NCI-H510A (cell line): ENCODE measurements around the gene EXOC6B.
A peak's percentile ranks its signal among the peaks of the same experiment; 100 is the strongest.

ENCODE experiments used
- DNase-seq: peaks from one replicate; lab custom pipeline; 2025; lab: John Stamatoyannopoulos, UW

The EXOC6B gene

DNA sequence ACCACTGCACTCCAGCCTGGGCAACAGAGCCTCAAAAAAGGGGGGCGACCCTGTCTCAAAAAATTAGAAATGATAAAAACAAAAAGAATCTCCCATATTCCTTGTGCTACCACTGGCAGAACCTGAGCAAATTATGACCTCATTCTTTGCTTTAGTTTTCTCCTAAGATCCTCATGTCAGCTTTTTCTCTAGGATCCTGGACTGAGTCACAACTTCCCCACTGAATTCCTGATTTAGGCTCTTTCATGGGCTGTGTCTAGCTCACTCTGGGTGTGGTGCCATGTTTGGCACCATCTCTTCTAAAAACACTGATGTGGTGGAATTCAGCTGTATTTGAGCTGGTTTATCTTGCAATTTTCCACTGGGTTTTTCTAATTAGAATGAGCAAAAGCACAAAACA is 37.1 kb downstream of the EXOC6B start:
- DNase-seq, result no peak

DNA sequence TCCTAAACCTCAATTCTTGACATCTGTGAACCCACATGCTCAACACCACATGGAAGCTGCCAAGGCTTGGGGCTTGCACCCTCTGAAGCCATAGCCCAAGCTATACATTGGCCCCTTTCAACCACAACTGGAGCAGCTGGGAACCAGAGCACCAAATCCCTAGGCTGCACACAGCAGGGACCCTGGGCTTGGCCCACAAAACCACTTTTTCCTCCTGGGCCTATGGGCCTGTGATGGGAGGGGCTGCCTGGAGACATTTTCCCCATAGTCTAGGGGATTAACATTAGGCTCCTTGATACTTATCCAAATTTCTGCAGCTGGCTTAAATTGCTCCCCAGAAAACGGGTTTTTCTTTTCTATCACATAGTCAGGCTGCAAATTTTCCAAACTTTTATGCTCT is 40.3 kb downstream of the EXOC6B start:
- DNase-seq, result no peak

DNA sequence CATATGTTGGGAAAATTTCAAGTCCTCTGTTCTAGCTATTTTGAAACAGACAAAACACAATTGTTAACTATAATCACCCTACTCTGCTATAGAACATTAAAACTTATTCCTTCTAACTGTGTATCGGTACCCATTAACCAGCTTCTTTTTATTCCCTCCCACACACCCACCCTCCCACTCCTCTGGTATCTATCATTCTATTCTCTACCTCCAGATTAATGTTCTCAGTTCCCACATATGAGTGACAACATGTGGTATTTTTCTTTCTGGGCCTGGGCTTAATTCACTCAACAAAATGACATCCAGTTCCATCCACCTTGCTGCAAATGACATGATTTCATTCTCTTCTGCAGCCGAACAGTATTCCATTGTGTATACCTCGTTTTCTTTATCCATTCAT is 43.3 kb downstream of the EXOC6B start:
- DNase-seq, result no peak

DNA sequence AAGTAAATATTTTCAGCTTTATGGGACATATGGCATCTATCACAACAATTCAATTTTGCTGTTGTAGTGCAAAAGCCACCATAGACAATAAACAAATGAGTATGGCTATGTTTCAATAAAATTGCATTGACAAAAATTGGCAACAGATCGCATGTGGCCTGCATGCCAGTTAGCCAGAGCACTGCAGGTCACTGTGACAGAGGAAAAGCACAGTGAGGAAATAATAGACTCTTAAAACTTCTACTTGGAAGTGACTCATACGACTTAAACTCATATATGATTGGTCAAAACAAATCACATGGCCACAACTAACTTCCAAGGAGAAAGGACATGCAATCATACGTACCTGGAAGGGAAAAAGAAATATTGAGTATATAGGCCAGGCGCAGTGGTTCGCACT is 44.4 kb downstream of the EXOC6B start:
- no peak for DNase-seq

DNA sequence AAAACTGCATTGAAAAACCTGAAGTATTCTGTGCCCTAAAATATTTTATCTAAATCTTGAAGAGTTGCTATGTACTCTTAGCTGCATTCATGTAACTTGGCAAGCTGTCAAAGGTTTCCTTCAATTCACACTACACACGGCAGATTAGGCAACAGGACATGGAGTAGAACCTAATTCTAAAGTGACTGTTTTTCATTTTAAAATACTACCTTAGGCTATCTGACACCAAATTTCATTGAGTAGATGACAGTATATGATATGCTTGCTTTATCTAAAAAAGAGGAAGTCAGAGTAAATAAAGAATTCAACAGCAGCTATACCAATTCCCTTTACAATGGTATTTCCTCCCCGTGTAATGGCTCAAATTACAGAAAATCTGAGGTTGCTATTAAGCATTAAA is 45.4 kb downstream of the EXOC6B start:
- DNase-seq, result no peak

DNA sequence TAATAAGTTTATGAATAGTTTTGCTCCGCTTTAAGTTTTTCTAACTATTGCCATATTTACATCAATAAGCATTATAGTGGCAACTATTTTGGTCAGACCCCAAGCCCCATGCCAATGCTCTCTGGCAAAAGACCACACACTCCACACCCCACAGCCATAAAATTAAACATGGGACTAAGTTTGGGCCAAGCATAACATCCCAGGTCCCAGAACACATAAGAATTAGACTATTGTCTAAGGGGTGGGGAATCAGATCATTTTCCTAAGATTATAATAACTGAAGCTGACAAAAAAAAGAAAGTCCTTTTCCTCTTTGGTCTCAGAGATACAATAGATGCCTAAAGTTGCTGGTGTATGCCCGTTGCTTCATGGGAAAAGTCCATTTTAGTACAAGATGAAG is 46.3 kb downstream of the EXOC6B start:
- no peak for DNase-seq

DNA sequence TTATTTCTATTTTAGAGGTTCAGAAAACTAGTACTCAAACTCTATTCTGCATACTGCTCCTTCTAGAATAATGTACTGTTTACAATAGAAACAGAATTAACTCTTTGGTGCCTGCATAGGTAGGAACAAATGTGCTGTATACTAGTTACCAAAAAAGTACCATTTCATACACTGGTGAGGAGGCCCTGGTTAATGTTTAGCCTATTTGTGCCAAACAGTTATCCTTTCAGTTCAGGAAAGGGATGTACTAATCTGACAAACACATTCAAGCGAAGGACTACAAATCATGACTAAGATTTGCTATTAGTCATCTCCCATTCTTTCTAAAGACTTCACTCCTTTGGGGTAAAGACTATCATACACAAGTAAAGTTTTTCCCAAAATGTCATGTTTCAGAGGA is 47.4 kb downstream of the EXOC6B start:
- no peak for DNase-seq

DNA sequence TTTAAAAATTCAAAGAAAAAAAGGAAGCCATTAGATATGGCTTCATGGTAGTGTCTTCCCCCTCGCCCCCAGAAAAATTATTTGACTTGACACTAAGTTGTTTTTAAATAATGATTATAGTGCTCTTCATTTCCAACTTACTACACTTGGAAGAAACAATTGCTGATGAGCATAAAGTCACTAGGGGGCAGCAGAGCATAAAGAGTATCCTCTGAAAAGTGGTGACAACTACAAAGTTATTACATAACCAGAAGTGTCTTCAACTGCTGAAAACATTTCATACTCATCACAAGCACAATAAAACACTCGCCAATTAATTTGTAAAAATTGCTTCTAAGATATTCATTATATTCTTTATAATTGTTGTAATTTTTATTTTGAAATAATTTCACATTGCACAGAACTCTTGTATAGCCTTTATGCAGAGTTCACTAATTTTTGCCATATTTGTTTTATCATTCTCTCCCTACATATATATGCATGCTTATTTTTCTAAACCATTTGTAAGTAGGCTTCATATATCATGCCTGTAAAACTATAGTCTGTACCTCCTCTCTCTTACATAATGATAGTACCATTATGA is 54.9 kb downstream of the EXOC6B start:
- DNase-seq, result peak; percentile 16

DNA sequence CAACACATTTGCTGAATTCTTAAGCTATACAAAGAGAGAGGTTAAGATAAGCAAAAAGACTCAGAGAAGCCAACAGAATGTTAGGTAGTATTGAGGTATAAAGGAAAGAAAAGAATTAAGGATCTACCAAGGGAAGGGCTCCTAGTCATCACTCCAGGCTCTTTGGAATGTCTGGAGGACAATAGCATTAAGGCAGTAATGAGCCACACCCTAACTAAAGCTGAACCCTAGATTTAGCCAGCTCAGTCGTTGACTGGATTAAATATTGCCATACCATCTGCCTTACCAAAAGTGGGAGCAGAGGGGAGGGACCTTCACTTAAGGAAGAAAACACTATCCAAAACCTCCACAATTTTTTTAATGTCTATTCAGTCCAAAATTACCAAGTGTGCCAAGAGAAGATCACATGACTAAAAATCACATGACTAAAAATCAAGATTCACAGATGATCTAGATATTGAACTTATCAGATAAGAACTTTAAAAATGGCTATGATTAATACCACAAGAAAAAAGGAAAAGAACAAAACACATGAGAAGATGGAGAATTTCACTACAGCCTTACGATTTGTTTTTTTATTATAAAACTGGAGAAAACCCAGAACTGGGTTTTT is 59.7 kb downstream of the EXOC6B start:
- no peak for DNase-seq

DNA sequence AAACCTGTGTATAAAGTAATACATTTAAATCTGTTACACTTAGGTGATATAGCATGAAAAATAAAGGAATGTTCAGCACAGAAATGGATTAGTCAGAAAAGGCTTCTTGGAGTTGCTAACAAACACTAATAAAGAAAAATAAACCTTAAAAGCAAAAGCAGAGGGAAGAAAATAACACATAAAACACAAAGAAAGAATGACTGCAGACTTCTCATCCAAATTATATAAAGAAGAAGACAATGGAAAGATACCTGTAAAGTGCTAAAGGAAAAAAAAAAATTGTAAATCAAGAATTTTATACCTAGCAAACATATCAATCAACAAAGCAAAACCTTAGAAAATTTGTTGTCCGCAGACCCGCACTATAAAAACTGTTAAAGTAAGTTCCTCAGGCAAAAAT is 63.6 kb downstream of the EXOC6B start:
- no peak for DNase-seq

DNA sequence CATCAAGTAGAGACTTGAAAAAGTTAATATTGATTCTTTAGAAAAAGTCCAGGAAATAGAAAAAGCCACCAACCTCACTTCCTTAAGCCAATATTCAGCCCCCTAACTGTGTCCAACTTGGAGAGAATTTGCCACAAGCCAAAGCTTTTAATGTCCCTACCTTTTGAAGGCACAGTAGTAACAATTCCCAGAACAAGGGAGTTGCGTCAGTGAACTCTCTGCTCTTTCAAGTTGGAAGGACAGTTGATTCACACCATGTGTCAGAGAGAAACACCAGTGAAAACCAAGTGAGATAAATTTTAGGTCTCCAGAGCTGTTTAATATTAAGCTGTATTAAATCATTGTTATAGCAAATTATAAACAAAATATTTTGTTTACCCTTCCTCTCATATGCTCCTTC is 66.1 kb downstream of the EXOC6B start:
- no peak for DNase-seq

DNA sequence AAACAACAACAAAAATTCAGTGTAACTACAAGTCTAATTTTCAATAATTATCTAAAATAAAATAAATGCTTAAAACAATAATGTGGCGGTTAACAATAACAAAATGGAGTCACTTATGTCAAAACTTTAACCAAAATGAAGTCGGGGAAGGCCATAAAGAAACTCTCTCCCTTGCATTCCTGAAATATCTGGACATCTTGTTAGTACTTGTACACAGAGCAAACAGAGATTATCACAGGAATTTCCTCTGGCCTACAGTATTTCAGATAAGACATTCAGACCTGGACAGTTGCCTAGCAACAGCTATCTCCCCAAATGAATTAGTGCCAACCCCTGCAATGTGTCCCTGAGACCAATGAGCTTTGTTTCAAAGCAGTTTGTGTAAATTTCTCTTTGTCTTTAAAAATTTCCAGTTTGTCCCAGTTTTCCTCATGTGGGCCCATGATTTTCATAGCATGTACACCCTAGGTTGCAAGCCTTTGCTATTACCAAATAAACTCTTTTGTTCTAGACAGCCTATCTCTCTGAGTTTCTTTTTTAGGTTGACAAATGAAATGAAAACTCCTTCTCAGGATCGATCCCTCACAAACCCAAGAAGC is 68.6 kb downstream of the EXOC6B start:
- no peak for DNase-seq

DNA sequence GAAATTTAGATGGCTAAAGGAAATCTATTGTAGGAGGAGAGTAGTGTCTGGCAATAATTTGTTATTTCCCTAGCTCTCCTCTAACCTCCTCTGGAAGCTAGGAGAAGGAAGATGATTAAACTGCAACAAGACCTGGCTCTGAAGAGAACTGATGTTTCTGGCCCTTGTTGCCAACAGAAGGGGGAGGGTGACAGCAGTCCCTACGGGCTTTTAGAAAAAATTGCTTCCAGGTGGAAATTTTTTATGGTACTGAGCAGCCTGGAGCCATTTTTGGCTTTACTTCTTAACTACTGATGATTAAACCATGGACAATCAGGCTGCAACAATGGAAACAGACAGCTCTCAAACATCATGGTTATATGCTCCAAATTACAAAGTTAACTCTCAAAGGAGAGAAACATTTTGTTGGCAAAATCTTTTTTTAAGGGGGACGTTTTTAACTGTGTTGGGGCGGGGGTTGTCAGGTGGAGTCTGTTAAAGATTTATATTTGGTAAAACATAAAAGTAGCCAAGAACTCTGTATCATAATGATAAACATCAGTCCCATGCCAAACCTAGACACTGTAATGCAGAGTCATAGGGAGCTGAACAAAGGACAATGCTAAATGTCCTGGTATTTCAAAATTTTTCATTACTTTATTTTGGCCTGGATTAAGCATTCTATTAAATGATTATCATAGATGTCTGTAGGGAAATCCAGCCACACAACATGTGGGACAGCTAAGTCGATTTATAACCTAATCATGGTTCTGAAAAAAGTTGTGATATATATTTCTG is 70.0 kb downstream of the EXOC6B start:
- no peak for DNase-seq

DNA sequence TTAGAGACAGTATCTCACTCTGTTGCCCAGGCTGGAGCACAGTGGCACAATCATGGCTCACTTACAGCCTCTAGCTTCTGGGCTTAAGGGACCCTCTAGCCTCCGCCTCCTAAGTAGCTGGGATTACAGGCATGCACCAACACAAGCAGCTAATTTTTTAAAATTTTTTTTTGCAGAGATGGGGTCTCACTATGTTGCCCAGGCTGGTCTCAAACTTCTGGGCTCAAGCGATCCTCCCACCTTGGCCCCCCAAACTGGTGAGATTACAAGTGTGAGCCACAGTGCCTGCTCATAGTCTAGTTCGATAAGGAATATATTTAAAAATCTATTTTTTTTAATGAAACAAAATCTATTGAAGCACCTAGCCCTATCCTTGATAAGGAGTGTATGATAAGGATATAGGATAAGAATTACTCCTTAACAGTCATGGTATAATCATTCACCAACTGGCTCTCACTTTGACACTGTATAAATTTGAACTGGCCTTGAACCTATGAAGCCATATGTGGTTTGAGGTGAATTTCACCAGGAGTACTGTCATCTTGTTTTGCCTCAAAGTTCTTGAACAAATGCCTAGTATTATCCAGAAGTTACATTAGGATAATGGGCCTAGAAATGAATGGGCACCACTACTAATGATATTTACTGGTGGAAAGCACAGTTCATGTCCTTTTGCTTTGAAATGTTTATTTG is 71.1 kb downstream of the EXOC6B start:
- no peak for DNase-seq

DNA sequence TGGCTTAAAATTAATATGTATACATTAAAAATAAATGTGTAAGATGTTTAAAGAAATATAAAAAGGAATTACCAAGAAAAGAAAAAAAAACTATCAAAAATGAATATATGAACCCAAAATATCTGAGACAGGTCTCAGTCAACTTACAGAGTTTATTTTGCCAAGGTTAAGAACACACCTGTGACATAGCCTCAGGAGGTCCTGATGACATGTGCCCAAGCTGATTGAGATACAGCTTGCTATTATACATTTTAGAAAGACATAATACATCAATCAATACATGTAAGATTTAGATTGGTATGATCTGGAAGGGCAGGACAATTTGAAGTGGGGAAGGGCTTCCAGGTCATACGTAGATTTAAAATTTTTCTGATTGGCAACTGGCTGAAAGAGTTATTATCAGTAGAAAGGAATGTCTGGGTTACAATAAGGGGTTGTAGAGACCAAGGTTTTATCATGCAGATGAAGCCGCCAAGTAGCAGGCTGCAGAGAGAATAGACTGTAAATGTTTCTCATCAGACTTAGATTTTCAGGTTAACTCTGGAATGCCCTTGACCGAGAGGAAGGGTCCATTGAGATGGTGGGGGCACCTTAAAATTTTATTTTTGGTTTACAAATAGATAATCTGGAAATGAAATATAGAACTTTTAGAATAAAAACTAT is 74.7 kb downstream of the EXOC6B start:
- no peak for DNase-seq

DNA sequence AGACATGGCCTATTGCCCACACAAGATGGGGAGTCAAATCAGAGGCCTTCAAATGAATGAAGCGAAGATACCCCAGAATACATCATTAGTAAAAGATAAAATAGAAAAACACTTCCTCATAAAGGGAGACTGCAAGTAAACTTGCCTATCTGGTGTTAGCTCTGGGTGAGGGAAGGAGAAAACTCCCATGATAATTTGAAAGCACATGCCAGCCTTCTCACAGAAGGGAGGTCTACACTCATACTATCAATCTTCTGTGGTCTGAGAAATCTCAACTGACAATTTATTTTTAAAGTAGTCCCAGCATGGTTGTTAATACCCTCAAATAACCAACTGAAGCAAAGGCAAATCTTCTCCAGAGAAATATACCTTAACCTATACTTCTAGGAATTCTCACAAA is 75.4 kb downstream of the EXOC6B start:
- DNase-seq, result no peak

DNA sequence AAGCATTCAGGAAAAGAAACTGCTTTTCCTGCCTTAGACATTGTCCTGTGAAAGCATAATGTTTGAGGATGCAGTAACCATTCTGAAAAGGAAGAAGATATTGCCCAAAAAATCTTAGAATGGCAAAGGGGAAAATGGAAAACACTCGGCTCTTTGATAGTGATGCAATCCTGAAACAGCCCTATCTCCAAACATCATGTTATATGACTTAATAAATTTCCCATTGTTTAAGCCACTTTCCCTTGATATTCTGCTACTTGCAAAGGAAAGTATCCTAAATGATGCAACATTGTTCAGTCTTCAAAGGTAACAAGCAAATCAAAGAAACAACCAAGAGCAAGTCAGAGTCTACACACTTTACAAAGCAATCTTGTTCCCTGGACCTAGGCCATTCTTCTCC is 78.5 kb downstream of the EXOC6B start:
- no peak for DNase-seq

DNA sequence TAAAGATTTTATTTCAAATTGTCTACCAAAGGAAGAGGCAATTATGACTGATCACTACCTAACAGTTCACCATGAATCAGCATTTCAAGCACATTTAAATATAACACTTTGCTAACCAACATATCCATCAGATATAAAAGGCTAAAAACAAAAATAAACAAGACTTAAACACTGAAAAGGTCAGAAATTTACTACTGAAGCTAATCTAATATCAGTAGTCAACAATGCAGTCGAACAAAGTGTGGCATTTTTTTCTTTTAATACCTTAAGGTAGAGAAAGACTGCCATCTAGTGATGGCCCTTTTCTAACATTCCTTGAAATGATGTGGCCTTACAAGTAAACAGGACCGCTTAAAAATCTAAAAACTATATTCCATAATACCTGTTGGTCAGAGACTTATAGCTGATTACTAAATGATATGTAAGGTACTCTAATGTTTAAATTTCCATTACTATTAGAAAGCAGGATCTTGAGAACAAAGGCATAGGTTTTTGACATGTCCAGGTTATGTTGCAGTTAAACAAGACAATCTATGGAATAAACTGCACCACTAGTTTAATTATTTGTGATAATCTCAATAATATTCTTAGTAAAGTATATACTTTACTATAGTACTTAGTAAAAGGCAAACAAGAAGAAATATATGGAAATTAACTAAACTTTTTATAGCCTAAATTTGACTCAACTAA is 80.0 kb downstream of the EXOC6B start:
- DNase-seq, result peak; percentile 9

DNA sequence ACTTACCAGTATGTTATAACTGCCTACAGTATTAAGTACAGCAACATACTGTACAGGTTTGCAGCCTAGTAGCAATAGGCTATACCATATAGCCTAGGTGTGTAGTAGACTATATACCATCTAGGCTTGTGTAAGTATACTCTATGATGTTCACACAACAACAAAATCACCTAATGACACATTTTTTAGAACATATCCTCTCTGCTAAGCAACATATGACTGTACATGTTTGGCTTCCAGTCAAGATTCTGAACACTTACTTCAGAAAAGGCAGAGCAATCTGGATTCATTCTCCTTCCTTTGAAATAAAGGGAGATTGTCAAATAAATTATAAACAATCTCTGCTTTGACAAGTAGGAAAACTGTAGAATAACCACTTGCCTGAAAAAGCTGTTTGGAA is 81.8 kb downstream of the EXOC6B start:
- DNase-seq, result no peak

DNA sequence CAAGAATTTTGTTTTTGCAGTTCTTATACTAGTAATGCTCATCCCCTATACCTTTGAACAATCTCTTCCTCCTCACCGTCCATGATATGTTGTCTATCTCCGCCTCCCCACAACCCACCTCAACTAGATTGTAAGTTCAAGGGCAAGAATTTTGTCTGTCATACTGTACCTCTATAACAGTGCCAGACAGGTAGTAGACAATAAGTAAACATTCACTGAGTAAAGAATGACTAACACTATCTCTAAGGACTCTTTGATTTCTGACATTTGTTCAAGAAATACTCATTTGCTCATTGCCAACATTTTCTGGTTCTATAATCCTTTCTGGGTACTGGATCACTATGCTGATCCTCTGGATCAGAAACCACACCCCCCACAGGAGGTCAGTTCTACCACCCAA is 82.4 kb downstream of the EXOC6B start:
- DNase-seq, result no peak

DNA sequence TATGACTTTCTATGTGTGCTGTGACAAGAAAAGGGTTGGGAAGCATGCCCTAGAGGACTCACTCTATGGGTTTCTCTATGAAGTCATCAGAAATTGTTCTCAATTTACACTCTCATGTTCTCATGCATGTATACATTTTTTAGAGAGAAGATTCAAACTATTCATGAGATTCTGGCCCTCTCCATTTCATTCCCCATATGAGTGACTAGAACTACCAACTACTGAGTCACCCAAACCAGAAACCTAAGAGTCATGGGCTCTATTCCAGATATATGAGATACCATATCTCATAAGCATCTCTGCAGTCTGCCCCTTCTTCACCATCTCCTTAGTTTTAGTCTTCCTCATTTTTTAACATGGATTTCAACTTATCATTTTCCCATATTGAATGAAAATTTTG is 87.7 kb downstream of the EXOC6B start:
- no peak for DNase-seq

DNA sequence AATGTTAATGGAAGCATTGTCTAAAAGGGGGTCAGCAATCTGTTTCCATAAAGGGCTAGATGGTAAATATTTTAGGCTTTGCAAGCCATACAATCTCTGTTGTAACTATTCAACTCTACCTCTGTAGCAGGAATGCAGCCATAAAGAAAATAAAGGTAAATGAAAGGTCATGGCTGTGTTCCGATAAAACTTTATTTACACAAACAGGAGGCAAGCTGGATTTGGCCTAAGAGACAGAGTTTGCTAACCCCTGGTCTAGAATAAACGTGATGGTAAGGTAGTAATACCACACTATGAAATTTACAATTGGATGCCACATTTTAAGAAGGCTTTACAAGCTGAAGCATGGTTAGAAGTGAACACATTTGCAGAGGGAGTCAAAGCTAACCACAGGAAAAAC is 91.4 kb downstream of the EXOC6B start:
- DNase-seq, result no peak
